GM18907 (cell line): Measurements from ENCODE around the gene MVB12A.

Experiments used
- ATAC-seq: cut with Tn5 transposase; IDR thresholded peaks from one replicate; pipeline ENCODE4 v1.9.1; 2021; ENCODE audit warnings: mild to moderate bottlenecking, moderate library complexity; ENCODE audit not compliant: unreplicated experiment

Gene MVB12A

DNA sequence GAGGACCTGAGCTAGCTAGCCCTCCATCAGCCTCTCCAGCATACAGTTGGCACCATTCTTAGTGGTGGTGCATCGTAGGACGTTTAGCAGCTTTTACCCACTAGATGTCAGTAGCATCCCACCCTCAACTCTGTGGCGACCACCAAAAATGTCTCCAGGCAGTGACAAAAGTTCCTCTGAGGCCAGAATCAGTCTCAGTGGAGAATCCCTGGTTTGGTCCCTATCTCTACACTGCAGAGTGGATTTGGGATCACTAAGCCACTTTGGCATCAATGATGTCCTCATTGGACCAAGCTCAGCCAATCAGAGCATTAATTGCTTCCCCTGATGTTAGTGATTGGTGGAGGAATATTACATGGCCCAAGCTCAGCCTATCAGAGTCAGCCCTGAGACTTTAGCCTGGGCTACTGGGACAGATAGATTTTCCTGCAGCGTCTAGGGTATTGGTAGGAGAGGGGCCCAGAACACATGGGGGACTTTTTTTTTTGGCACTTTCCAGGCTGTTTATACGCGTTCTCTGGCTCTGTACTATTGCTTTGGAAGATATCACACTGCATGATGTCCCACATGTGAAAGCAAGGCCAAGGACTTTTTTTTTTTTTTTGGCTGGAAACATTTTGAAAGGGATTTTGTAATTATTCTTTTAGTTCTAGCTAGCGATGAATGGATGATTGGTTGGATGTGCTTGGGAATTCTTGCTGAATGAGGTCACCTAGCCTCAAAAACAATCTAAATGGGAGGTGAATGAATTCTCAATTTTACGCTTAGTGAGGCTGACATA lies 21.6 kb downstream of the MVB12A start:
- no peak for ATAC-seq

DNA sequence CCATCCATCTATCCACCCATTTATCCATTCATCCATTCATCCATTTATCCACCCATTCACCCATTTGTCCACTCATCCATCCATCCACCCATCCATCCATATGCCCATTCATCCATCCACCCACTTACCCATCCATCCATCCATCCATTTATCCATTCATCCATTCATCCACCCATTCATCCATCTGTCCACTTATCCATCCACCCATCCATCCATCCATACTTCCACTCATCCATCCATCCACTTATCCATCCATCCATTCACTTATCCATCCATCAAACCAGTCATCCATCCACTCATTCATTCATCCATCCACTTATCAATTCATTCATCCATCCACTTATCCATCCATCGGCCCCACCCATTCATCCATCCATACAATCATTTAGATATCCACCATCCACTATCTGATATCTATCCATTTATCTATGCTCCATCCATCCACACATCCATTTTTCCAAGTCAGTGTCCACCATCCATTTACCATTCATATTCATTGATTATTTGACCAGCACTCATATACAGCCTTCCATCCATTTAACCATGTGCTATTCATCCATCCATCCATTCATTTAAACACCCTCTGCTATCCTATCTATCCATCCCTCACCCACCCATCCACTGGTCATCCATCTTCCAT lies 25.8 kb downstream of the MVB12A start:
- no peak for ATAC-seq

DNA sequence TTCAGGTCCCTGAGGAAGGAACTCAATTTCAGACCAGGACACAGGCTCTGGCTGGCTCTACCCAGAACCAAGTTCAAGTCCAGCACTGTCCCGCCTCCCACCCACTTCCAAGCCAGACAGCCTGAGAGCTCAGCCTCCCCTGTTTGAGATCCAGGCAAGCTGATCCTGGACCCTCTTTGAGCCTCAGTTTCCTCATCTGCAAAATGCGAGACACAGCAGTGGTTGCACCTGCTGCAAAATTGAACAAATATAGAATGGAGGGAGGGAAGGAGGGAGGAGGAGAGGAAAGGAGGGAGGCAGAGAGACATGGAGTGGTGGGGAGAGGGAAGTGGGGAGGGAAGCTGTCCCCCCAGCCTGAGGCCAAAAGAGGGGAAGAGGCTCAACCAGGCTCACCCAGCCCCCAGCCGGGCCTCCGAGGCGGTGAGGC lies 27.9 kb downstream of the MVB12A start:
- no peak for ATAC-seq

DNA sequence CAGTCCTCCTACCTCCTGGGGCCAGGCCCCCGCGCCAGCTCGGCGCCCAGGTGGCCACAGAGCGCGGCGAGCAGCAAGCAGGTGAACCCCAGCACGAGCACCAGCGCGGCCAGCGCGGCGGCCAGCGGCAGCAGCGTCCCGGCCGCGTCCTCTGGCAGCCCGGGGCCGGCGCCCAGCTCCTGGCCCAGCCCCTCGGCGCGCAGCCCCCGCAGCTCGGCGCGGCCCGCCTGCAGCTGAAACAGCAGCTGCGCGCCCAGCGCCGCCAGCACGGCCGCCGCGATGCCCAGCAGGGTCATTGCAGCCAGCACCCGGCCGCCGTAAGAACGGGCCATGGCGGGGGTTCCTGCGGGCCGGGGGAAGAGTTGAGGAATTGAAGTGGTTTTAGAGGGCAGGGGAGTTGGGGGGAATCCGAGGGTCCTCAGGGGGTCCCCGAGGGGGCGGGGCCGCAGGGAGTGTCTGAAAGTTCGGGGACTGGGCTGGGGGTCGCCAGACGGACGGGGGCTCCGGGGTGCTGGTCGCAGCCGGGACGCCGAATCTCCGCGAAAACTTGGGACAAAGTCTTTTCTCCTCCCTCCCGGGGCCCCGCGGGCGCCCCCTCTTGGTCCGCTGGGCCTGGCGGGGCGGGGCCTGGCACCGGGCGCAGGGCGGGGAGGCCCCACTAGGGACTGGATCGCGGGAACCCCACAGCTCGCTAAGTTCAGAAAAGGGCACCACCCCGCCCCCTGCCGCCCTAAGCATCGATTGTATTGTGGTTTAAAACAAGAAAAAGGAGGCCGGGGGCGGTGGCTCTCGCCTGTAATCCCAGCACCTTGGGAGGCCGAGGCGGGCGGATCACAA lies 28.5 kb downstream of the MVB12A start, which contains the start of gene TMEM221:
Gene TMEM221 (minus strand): TSS at position 538 of the 837 bp plus-strand sequence. CDS start 206 bp downstream, at position 332.
- no peak for ATAC-seq

DNA sequence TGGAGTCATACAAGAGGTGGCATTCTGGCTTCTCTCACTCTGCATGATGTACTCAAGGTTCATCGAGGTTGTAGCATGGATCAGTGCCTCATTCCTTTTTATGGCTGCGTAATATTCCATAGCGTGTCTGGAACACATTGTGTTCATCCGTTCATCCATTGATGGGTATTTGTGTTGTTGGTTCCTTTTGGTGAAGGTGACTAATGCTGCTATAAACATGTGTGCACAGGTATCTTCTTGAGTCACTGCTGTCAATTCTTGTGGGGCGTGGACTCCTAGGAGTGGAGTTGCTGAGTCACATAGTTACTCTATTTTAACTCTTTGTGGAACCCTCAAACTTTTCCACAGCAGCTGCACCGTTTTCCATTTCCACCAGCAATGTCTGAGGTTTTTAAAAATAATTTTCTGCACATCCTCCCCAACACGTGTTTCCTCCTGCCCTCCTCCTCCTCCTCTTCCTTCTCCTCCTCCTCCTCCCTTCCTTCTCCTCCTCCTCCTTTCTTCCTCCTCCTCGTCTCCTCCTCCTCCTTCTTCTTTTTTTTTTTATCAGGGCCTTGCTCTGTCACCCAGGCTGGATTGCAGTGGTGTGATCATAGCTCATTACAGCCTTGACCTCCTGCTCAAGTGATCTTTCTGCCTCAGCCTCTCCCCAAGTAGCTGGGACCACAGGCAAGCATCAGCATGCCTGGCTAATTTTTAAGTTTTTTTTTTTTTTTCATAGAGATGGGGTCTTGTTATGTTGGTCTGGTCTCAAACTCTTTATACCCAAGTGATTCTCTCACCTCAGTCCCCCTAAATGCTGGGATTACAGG lies 30.6 kb downstream of the MVB12A start:
- no peak for ATAC-seq

DNA sequence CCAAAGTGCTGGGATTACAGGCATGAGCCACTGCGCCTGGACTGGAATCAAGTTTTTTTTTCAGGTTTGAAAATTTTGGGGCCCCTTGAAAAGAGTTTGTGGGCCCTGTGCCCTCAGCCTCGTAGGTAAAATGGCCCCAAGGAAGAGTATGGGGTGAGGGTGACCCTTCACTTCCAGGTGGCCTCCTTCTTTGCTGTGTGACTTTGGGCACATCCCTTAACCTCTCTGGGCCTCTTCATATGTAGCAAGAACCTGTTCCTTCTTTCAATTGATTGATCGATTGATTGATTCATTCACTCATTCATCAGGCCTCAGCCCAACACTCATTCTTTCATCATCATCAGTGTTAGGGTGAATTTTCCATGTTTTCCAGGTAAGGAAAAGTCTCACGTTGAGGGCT lies 32.0 kb downstream of the MVB12A start:
- ATAC-seq = no peak

DNA sequence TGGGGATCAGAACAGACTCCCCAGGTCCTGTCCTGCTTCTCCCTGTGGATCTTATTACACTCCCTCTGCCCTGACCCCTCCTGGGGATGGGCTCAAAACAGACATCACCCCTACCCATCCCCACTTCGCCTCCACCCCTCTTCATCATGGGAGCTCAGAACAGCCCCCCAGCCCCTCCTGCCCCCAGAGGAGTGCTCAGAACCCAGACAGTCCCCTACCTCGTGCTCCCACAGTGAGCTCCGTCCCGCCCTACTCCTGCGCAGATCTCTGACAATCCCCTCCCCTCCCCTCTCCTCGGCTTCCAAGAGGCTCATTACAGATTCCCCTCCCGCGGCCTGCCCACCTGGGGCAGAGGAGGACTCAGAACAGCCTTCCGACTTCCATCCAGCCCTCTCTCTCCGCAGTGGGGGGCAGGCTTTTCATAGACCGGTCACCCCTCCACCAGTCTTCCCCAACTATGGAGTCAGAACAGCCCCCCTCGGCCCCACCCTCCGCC lies 34.8 kb downstream of the MVB12A start:
- no peak for ATAC-seq

DNA sequence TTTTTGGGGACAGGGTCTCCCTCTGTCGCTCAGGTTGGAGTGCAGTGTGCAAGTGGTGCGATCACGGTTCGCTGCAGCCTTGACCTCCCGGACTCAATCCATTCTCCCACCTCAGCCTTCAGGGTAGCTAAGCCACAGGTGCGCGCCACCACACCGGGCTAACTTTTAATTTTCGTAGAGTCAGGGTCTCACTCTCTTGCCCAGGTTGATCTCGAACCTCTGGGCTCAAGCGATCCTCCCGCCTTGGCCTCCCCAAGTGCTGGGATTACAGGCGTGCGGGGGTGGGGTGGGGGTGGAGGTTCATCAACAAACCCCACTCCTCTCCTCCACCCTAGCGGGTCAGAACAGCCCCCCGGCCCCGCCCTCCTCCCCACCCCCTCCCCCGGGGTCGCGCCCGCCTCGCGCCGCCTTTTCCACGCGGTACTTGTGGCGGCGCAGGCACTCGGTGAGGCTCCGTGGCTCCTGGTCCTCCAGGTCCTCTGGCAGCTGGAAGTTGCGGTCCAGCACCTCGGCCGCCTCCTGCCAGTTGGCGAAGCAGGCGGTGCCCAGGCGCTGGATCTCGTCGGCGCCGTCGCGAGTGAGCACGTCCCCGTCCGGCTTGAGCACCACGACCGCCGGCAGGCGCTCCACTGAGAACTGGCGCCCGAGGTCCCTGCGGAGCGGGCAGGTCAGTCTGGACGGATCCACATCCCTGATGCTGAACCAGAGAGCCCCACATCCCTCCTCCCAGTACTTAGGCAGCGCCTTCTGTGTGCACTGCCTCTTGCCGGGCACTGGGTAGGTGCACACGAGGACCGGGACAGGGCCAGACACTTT lies 35.7 kb downstream of the MVB12A start:
- ATAC-seq = no peak

DNA sequence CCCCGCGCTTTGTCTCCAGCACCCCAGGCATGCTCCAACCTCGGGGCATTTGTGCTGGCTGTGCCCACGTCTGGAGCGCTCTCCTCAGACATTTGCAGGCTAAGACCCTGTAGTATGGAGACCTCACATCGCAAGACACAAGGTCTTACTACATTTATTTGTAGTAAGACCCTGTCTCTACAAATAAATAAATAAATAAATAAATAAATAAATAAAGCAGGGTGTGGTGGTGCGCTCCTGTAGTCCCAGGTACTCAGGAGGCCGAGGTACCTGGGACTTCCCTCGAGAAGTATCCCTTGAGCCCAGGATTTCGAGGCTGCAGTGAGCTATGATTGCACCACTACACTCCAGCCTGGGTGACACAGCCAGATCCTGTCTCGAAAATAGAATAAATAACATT lies 36.3 kb downstream of the MVB12A start:
- ATAC-seq = no peak

DNA sequence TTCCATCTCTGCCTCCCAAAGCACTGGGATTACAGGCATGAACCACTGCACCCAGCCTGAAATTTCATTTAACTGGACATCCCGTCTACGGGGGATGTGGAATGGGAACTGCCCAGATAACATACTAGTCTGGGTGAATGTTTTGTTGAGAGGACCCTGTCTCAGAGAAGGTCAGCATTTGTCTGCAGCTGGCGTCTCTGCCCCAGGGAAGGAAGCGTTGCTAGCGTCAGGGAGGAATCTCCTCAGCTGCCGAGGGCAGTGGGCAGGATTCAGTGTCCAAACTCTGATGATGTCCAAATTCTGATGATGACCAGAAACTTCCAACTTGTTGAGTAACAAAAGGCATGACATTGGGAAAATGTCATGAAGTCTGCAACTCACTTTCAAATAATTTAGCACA lies 37.8 kb downstream of the MVB12A start:
- ATAC-seq = no peak

DNA sequence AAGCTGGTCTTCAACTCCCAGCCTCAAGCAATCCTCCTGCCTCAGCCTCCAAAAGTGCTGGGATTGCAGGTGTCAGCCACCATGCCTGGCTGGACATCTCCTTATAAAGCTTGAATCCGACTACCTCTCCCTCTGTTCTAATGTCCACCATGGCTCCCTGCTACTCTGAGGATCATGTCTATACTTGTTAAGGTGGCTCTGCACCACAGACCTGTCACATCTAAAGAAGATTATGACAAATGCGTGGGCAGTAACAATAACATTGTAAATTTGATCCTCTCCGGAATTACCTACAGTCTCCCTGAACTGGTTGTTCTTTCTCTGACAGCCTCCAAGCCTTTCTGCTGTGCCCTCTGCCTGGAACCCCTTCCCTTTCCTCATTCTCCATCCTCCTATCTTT lies 39.1 kb downstream of the MVB12A start:
- ATAC-seq = no peak

DNA sequence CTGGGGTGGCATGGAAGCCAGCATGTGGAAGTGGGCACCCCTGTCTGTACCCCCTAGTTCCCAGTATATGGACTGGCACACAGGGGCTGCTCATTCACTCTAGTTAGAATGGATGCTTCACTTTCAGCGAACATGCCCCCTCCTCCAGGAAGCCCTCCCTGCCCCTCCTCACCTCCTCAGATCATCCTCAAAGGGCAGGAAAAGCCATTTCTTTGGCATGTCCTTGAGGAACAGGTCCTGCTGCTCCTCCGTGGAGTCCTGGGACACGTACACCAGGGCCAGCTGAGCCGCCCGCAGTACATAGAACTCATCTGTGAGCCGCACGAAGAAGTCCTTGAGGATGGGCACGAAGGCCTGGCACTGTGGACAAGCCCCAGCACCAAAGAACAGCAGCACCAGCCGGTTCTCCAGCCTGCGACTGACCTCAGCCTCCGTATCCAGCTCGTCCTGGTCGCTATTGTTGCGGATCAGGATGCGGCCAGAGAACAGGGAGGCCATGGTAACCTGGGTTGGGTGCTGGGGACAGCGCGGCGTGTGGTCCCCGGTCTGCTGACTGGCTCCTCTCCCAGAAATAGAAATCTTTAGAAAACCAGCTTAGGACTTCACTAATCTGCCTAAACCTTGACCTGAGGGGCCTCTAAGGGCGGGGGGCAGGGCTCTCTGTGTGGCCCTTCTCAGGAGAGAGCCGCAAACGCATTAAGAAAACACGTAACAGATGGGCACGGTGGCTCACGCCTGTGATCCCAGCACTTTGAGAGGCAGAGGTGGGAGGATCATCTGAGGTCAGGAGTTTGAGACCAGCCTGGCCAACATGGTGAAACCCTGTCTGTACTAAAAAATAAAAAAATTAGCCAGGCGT lies 40.8 kb downstream of the MVB12A start, which contains the start of gene NXNL1:
Gene NXNL1 (minus strand): TSS at position 555 of the 859 bp plus-strand sequence. CDS start 57 bp downstream, at position 498.
- ATAC-seq = no peak

DNA sequence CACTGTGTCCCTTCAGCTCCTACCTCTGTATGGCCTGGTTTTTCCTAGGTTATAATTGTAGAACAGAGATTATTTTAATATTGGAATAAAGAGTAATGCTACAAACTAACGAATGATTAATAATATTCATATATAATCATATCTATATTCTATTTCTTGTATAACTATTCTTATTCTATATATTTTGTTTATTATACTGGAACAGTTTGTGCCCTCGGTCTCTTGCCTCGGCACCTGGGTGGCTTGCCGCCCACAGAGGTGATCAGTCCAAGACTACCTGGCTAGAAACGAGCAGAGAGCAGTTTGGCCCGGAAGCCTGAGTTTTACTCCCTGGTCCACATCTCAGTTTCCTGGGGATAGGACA lies 46.6 kb downstream of the MVB12A start:
- ATAC-seq = no peak

DNA sequence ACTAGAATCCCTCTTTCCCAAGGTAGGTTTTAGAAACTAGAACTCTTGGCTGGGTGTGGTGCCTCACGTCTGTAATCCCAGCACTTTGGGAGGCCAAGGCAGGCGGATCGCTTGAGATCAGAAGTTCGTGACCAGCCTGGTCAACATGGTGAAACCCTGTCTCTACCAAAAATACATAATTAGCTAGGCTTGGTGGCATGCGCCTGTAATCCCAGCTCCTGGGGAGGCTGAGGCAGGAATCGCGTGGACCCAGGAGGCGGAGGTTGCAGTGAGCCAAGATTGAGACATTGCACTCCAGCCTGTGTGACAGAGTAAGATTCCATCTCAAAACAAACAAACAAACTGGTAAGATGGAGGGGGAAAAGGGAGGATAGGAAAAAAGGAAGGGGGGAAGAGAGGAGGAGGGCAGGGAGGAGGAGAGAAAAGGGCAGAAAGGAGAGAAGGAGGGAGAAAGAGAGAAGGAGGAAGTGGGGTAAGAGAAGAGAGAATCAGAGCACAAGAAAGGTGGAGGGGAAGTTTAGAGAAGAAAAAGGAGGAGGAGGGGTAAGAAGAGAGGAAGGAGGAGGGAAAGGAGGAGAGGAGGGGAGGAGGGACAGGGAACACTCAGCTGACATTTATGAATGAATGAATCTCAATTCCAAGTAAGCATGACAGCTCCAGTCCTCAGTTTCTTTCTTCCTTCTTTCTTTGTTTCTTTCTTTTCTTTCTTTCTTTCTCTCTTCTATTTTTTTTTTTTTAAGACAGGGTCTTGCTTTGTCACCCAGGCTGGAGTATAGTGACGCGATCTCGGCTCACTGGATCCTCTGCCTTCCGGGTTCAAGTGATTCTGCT lies 47.8 kb downstream of the MVB12A start:
- ATAC-seq = no peak

DNA sequence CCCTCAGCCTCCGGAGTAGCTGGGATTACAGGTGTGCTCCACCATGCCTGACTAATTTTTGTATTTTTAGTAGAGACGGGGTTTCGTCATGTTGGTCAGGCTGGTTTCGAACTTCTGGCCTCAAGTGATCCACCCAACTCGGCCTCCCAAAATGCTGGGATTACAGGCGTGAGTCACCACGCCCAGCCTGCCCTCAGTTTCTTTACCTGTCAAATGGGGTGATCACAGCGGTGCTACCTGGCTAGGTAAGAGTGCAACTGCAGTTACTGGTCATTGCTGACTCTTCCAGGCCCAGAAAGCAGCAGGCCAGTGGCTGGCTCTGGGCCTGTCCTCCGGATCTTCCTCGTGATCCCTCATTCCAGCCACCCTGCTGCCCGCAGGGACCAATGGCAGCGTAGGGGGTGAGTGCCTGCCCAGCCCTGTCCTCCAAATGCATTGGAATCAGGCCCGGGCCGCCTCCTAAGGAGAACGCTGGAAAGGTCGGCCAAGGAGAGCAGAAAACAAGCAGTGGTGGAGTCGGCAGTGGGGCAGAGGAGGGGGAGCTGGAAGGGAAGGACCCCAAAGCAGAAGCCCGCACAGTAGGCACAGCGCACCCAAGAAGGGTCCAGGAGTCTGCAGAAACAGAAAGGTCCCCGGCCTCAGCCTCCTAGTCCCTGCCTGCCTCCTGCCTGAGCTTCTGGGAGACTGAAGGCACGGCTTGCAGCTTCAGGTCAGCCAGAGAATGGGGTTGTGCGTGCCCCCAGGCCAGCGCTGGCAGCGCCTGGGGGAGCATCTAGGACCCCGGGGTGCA lies 48.6 kb downstream of the MVB12A start:
- no peak for ATAC-seq

DNA sequence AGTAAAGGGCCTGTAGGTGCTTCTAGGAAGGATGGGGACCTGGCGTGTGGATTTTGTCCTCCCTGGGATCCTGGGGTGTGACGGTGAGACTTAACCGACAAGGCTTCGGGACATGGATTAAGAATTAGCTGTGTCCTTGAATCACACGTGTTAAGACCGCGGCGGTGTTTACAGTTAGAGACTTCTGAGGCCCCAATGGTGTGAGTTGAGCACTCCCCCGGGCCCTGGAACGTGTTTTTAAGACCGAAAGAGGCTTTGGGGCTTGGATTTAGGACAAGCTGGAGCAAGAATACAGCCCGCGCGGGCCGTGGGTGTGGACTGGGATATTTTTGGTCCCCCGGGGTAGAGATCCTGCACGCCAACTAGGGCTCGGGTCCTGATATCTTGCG lies 49.2 kb downstream of the MVB12A start:
- no peak for ATAC-seq

DNA sequence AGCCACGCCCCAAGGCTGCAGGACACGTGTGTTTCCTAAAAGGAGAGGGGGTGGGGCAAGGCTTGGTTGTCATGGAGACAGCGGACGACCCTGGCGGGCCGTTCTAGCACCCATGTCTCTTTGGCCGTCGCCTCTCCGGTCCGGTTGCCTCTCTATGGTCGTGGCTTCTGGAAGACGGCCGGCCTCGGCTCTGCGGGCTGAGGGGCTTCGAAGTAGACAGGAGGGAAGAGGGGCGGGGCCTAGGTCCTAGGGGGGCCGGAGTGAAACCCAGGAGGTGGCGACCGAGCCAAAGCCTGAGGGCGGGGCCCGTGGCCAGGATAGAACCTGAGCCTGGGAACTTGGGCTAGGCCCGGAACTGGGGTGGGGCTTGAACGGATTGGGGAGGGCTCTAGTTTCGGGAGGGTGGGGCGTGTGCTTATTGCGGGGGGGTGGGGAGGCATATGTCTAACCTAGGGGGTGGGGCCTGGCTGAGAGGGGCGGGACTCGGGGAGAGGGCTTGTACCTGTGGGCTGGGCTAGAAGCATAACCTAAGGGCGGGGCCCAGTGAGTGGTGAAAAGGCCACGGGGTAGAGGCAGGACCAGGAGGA lies 49.7 kb downstream of the MVB12A start:
- peak; percentile 56 for ATAC-seq
